Kidney (tissue), 11 donors: Measurements from ENCODE around the gene SIK1. TPM values are rescaled to one million over a fixed set of nuclear protein-coding genes. Genes with fewer than 3 reads are reported as not detected.
"Not testable (repeated sequence)": the region's sequence is repeated elsewhere in the genome, so short reads cannot be mapped to it uniquely, and the experiment has no call there.

Experiments used
- DNase-seq, 5 donors: peaks; one replicate each; pipeline ENCODE4 v3.0.0-alpha.2; 2013 to 2020
- FAIRE-seq: peaks from 2 replicates; lab custom pipeline; 2012; peaks lifted over from hg19 to GRCh38; lab: Jason Lieb, UNC
- H3K27ac ChIP-seq, 2 donors: one replicate each; pipeline ENCODE4 v1.7.0; 2013; ENCODE audit warnings: low read depth in 2 of 2, low read length in 2 of 2, inconsistent platforms in 1 of 2
- H3K27me3 ChIP-seq: one replicate; pipeline ENCODE4 v1.7.1; 2013; ENCODE audit warnings: low read length, inconsistent platforms; ENCODE audit not compliant: control insufficient read depth, insufficient read depth
- H3K36me3 ChIP-seq, 3 donors: one replicate each; pipeline versions ENCODE4 v1.7.0 to v1.7.1; 2013; ENCODE audit warnings: low read length in 3 of 3, control low read depth in 1 of 3, inconsistent platforms in 1 of 3; ENCODE audit not compliant: insufficient read depth in 3 of 3, control insufficient read depth in 2 of 3
- H3K4me1 ChIP-seq, 3 donors: one replicate each; pipeline versions ENCODE4 v1.7.0 to v1.7.1; 2013; ENCODE audit warnings: low read length in 3 of 3, inconsistent platforms in 1 of 3, low read depth in 1 of 3; ENCODE audit not compliant: control insufficient read depth in 2 of 3, insufficient read depth in 2 of 3
- H3K4me3 ChIP-seq, 3 donors: one replicate each; pipeline versions ENCODE4 v1.7.0 to v1.8.1; 2013; ENCODE audit warnings: low read length in 3 of 3, control low read depth in 1 of 3, inconsistent platforms in 1 of 3
- H3K9ac ChIP-seq, 3 donors: one replicate each; pipeline versions ENCODE4 v1.7.0 to v1.7.1; 2013; ENCODE audit warnings: low read length in 3 of 3, control low read depth in 1 of 3, inconsistent platforms in 1 of 3
- H3K9me3 ChIP-seq, 3 donors: one replicate each; pipeline versions ENCODE4 v1.7.0 to v1.7.1; 2013; ENCODE audit warnings: low read length in 3 of 3, control low read depth in 1 of 3, inconsistent platforms in 1 of 3; ENCODE audit not compliant: control insufficient read depth in 2 of 3, insufficient read depth in 1 of 3
- intact Hi-C: fragments of 100-400 bp; cut with DNase I; formaldehyde crosslinking; loops from one replicate; pipeline ENCODE4 v1.11.1; 2022
- polyA plus RNA-seq: library from polyadenylated mRNA; stranded (reverse); fragments of 350-450 nt; fragmentation: Illumina TruSeq; extraction: RNeasy Lipid Tissue Mini Kit (QIAGEN cat#74804); gene quantifications from one replicate; pipeline ENCODE4 v1.2.3, GENCODE V29; 2014; ENCODE audit warnings: low read depth, low replicate concordance; ENCODE audit not compliant: insufficient read depth
- total RNA-seq: library from RNA; stranded (reverse); fragmentation: NEBNext Ultra II Directional; extraction: Animal tissue kit (Norgen Biotek cat#: 25700); gene quantifications from one replicate; pipeline ENCODE4 v1.2.1, GENCODE V29; 2021
- donor health status: control.
- donor health status: control.
- donor health status: DM: yes; HTN: yes; CAD: no.
- donor health status: Normal renal cell carcinoma (clear cell type).

The SIK1 gene
- total and polyA plus RNA-seq, 2 donors from 2014 or later, result 3.4 to 24.9 TPM

GRCh38 chr21:43398000-43398399 is 28.9 kb downstream of the SIK1 start:
- H3K9ac ChIP-seq, FAIRE-seq, H3K4me1 ChIP-seq, H3K4me3 ChIP-seq, H3K36me3 ChIP-seq, intact Hi-C loops, H3K27ac ChIP-seq, H3K9me3 ChIP-seq, H3K27me3 ChIP-seq, DNase-seq: not testable (repeated sequence)

GRCh38 chr21:43397439-43397808 is 29.5 kb downstream of the SIK1 start:
- DNase-seq, H3K27me3 ChIP-seq, intact Hi-C loops, H3K27ac ChIP-seq, H3K4me3 ChIP-seq, H3K4me1 ChIP-seq, H3K36me3 ChIP-seq, H3K9me3 ChIP-seq, FAIRE-seq, H3K9ac ChIP-seq: not testable (repeated sequence)

GRCh38 chr21:43396788-43397438 is 30.0 kb downstream of the SIK1 start:
- intact Hi-C loops, FAIRE-seq: not testable (repeated sequence)

GRCh38 chr21:43383351-43383750 is 43.6 kb downstream of the SIK1 start:
- FAIRE-seq, H3K9me3 ChIP-seq, intact Hi-C loops, H3K9ac ChIP-seq, H3K36me3 ChIP-seq, H3K27ac ChIP-seq, H3K27me3 ChIP-seq, DNase-seq, H3K4me3 ChIP-seq, H3K4me1 ChIP-seq: not testable (repeated sequence)

More at GRCh38 chr21:43396788-43397438, 30.0 kb downstream of the SIK1 start:
- not testable (repeated sequence) for H3K27ac ChIP-seq, H3K4me3 ChIP-seq, DNase-seq, H3K27me3 ChIP-seq, H3K4me1 ChIP-seq, H3K36me3 ChIP-seq, H3K9ac ChIP-seq, H3K9me3 ChIP-seq

- H3K4me1 ChIP-seq, H3K36me3 ChIP-seq, H3K4me3 ChIP-seq, intact Hi-C loops, H3K27me3 ChIP-seq, H3K27ac ChIP-seq, H3K9ac ChIP-seq, FAIRE-seq, H3K9me3 ChIP-seq: not testable (repeated sequence)
- peak in 1 of 5 donors; percentile 15 for DNase-seq
Measured at GRCh38 chr21:43382902-43383301, 44.0 kb downstream of the SIK1 start.

- intact Hi-C loops, H3K27me3 ChIP-seq, H3K4me1 ChIP-seq, H3K9ac ChIP-seq, H3K36me3 ChIP-seq, H3K27ac ChIP-seq, H3K9me3 ChIP-seq, FAIRE-seq, H3K4me3 ChIP-seq: not testable (repeated sequence)
- peak in 1 of 5 donors; percentile 1 for DNase-seq
Measured at GRCh38 chr21:43380852-43381533, 45.9 kb downstream of the SIK1 start.

GRCh38 chr21:43380337-43380736 is 46.6 kb downstream of the SIK1 start:
- H3K4me1 ChIP-seq, H3K9me3 ChIP-seq, H3K4me3 ChIP-seq, H3K9ac ChIP-seq, H3K27ac ChIP-seq, intact Hi-C loops, H3K36me3 ChIP-seq, H3K27me3 ChIP-seq, FAIRE-seq: not testable (repeated sequence)
- DNase-seq, result peak in 1 of 5 donors; percentile 5

- H3K36me3 ChIP-seq, H3K4me1 ChIP-seq, H3K9me3 ChIP-seq, intact Hi-C loops, H3K4me3 ChIP-seq, DNase-seq, H3K27ac ChIP-seq, H3K9ac ChIP-seq, FAIRE-seq, H3K27me3 ChIP-seq: not testable (repeated sequence)
Measured at GRCh38 chr21:43379626-43380122, 47.3 kb downstream of the SIK1 start.
